Tibial nerve (tissue), 4 donors: ENCODE data around the gene NDRG2. TPM values are rescaled to one million over a fixed set of nuclear protein-coding genes. Genes with fewer than 3 reads are reported as not detected.
"Not testable (repeated sequence)": the region's sequence is repeated elsewhere in the genome, so short reads cannot be mapped to it uniquely, and the experiment has no call there.

Source experiments
- DNase-seq, 2 donors: peaks; one replicate each; pipeline ENCODE4 v3.0.0-alpha.2; 2019; ENCODE audit warnings: low spot score in 2 of 2
- H3K27ac ChIP-seq, 4 donors: fragments of 200-600 bp; sonication (generic) in 3 of 4; one replicate each; pipeline ENCODE4 v1.5.1; 2017 to 2019; ENCODE audit warnings: mild to moderate bottlenecking in 1 of 4
- H3K27me3 ChIP-seq, 2 donors: fragments of 200-600 bp; sonication (generic) in 1 of 2; one replicate each; pipeline versions ENCODE4 v1.5.1 to v1.6.0; 2017 to 2019
- H3K36me3 ChIP-seq, 3 donors: fragments of 200-600 bp; sonication (generic); one replicate each; pipeline ENCODE4 v1.5.1; 2018 to 2019
- H3K4me1 ChIP-seq, 4 donors: fragments of 200-600 bp; sonication (generic) in 3 of 4; one replicate each; pipeline ENCODE4 v1.5.1; 2017 to 2019
- H3K4me3 ChIP-seq, 4 donors: fragments of 200-600 bp; sonication (generic) in 3 of 4; one replicate each; pipeline ENCODE4 v1.5.1; 2017 to 2019; ENCODE audit warnings: mild to moderate bottlenecking in 1 of 4, moderate library complexity in 1 of 4
- H3K9me3 ChIP-seq, 4 donors: fragments of 200-600 bp; sonication (generic) in 3 of 4; one replicate each; pipeline ENCODE4 v1.5.1; 2017 to 2019
- CTCF ChIP-seq, 5 experiments: fragments of 200-600 bp in 3 of 5; fragments of 450-650 bp in 2 of 5; sonication (generic) in 3 of 5; IDR thresholded peaks; one replicate each; pipeline ENCODE4 v1.5.1; 2016 to 2019; ENCODE audit warnings: antibody characterized with exemption in 5 of 5, mild to moderate bottlenecking in 3 of 5, moderate library complexity in 2 of 5
- EP300 ChIP-seq, 2 donors: sonication (generic); formaldehyde crosslinking; IDR thresholded peaks; one replicate each; pipeline ENCODE4 v1.6.1; 2017; ENCODE audit warnings: antibody characterized with exemption in 2 of 2, mild to moderate bottlenecking in 1 of 2
- POLR2A ChIP-seq, 2 donors: fragments of 450-650 bp; IDR thresholded peaks; one replicate each; pipeline ENCODE4 v1.6.1; 2017; ENCODE audit warnings: antibody characterized with exemption in 2 of 2, mild to moderate bottlenecking in 2 of 2, moderate library complexity in 2 of 2
- WGBS, 2 donors: methylation state at CpG; one replicate each; pipeline ENCODE4 v1.1.5; 2018; 5-methylcytosine and 5-hydroxymethylcytosine counted together
- total RNA-seq, 4 donors: library from RNA; depleted of rRNA; stranded (reverse); fragments of >200 nt; gene quantifications; one replicate each; pipeline ENCODE4 v1.1.0, GENCODE V29; 2016

The NDRG2 gene
- total RNA-seq, 4 donors from 2014 or later: 370 to 971 (median 750) TPM

- WGBS, 2 donors: 1 to 2% methylated on average over 33 to 41 of the region's 42 CpGs
- H3K4me3 ChIP-seq: peak within 1 kb of the TSS; percentile 72 to 81 (median 78)
- peaks cover 0 to 53% (median 20%) of the 10 kb centered on the region in 4 donors for H3K4me1 ChIP-seq
- no peaks in the 10 kb centered on the region for H3K27me3 ChIP-seq
- peak; percentile 84 to 88 for DNase-seq
- H3K36me3 ChIP-seq: peaks cover 0 to 37% (median 10%) of the 10 kb centered on the region in 3 donors
- TF ChIP-seq POLR2A (IDR thresholded peaks at IDR 0.05): peak in 1 of 2 donors; percentile 56
- peak in 2 of 5 experiments; percentile 5 to 50 for TF ChIP-seq CTCF (IDR thresholded peaks at IDR 0.05)
- peak in 1 of 2 donors; percentile 88 for TF ChIP-seq EP300 (IDR thresholded peaks at IDR 0.05)
- peak within 1 kb of the TSS; percentile 77 to 91 (median 84) for H3K27ac ChIP-seq
- H3K9me3 ChIP-seq: no peaks in the 10 kb centered on the region
Observed at GRCh38 chr14:20989787-20990600, 34.9 kb downstream of the NDRG2 start, which contains the start of gene METTL17. Gene METTL17 (plus strand): TSS chr14:20989980. CDS start chr14:20990003, 23 bp downstream.

GRCh38 chr14:20989471-20989786, 35.4 kb downstream of the NDRG2 start:
- no peak for TF ChIP-seq CTCF (IDR thresholded peaks at IDR 0.05)
- TF ChIP-seq EP300 (IDR thresholded peaks at IDR 0.05): no peak
- TF ChIP-seq POLR2A (IDR thresholded peaks at IDR 0.05): no peak
- H3K4me1 ChIP-seq: peaks cover 0 to 53% (median 20%) of the 10 kb centered on the region in 4 donors
- H3K27me3 ChIP-seq: no peaks in the 10 kb centered on the region
- H3K27ac ChIP-seq: peak overlapping the region; percentile 77 to 91 (median 84)
- WGBS, 2 donors: 1 to 2% methylated on average over 11 of the region's 11 CpGs
- no peak for DNase-seq
- H3K4me3 ChIP-seq: peak overlapping the region in 3 of 4 donors; percentile 76 to 81 (median 80)
- H3K36me3 ChIP-seq: peaks cover 0 to 32% (median 6%) of the 10 kb centered on the region in 3 donors
- no peaks in the 10 kb centered on the region for H3K9me3 ChIP-seq

GRCh38 chr14:20988717-20989470, 36.0 kb downstream of the NDRG2 start:
- Histone ChIP-seq H3K4me1 (peaks cover 0 to 53% (median 20%) of the 10 kb centered on the region in 4 donors), H3K27ac (peak overlapping the region; percentile 77 to 91 (median 84)), H3K4me3 (peak overlapping the region in 3 of 4 donors; percentile 76 to 81 (median 80)), H3K36me3 (peaks cover 0 to 26% (median under 1%) of the 10 kb centered on the region in 3 donors), H3K9me3 (no peaks in the 10 kb centered on the region), H3K27me3 (no peaks in the 10 kb centered on the region)
- WGBS, 2 donors: 75 to 84% methylated on average over 15 of the region's 15 CpGs
- no peak for TF ChIP-seq POLR2A (IDR thresholded peaks at IDR 0.05)
- TF ChIP-seq EP300 (IDR thresholded peaks at IDR 0.05): no peak
- no peak for TF ChIP-seq CTCF (IDR thresholded peaks at IDR 0.05)
- DNase-seq: no peak

- 33 to 35% methylated on average over 2 of the region's 2 CpGs for WGBS, 2 donors
- Histone ChIP-seq H3K4me3 (no peak overlapping the region), H3K4me1 (peaks cover 0 to 47% (median 19%) of the 10 kb centered on the region in 4 donors), H3K27ac (peak overlapping the region in 2 of 4 donors; percentile 32 to 61), H3K36me3 (peaks cover 0 to 5% (median 0%) of the 10 kb centered on the region in 3 donors), H3K27me3 (no peaks in the 10 kb centered on the region), H3K9me3 (no peaks in the 10 kb centered on the region)
- TF ChIP-seq EP300 (IDR thresholded peaks at IDR 0.05) (peak in 1 of 2 donors; percentile 55), CTCF (IDR thresholded peaks at IDR 0.05) (no peak)
- peak in 1 of 2 donors; percentile 31 for DNase-seq
Observed at GRCh38 chr14:20986811-20987210, 38.0 kb downstream of the NDRG2 start.

GRCh38 chr14:20985650-20986049, 39.2 kb downstream of the NDRG2 start:
- H3K36me3 ChIP-seq, H3K27me3 ChIP-seq, DNase-seq, H3K27ac ChIP-seq, H3K4me3 ChIP-seq, H3K9me3 ChIP-seq: not testable (repeated sequence)
- peaks cover 0 to 35% (median 9%) of the 10 kb centered on the region in 4 donors for H3K4me1 ChIP-seq
- 90 to 97% methylated on average over 4 of the region's 4 CpGs for WGBS, 2 donors
